NCI-H345 treated with DMSO at 0.1 percent for 48 hours (cell line): Measurements from ENCODE around the gene SARDH.

ENCODE experiments used
- DNase-seq: peaks from one replicate; lab custom pipeline; 2025; ENCODE audit not compliant: unreplicated experiment; lab: John Stamatoyannopoulos, UW

The SARDH gene

GRCh38 chr9:133653638-133654037, 84.5 kb downstream of the SARDH start:
- DNase-seq = no peak

- DNase-seq = no peak
Measured at GRCh38 chr9:133650026-133650425, 88.1 kb downstream of the SARDH start.

- no peak for DNase-seq
Measured at GRCh38 chr9:133649194-133649593, 89.0 kb downstream of the SARDH start.

GRCh38 chr9:133647765-133648469, 90.2 kb downstream of the SARDH start:
- no peak for DNase-seq

- no peak for DNase-seq
Measured at GRCh38 chr9:133647148-133647547, 91.0 kb downstream of the SARDH start.

- DNase-seq = no peak
Measured at GRCh38 chr9:133645021-133645765, 93.0 kb downstream of the SARDH start.

GRCh38 chr9:133643978-133644760, 94.0 kb downstream of the SARDH start:
- DNase-seq = no peak

- no peak for DNase-seq
Measured at GRCh38 chr9:133643362-133643755, 94.8 kb downstream of the SARDH start.

GRCh38 chr9:133642708-133643361, 95.3 kb downstream of the SARDH start:
- no peak for DNase-seq

- no peak for DNase-seq
Measured at GRCh38 chr9:133641861-133642595, 96.1 kb downstream of the SARDH start.

- DNase-seq = no peak
Measured at GRCh38 chr9:133641396-133641655, 96.8 kb downstream of the SARDH start.

- DNase-seq = no peak
Measured at GRCh38 chr9:133640580-133641395, 97.4 kb downstream of the SARDH start.

GRCh38 chr9:133640160-133640559, 98.0 kb downstream of the SARDH start:
- DNase-seq = no peak

- no peak for DNase-seq
Measured at GRCh38 chr9:133639613-133640012, 98.5 kb downstream of the SARDH start.

- no peak for DNase-seq
Measured at GRCh38 chr9:133638711-133639110, 99.4 kb downstream of the SARDH start.

- no peak for DNase-seq
Measured at GRCh38 chr9:133638076-133638475, 100.1 kb downstream of the SARDH start.

GRCh38 chr9:133637451-133638055, 100.6 kb downstream of the SARDH start:
- no peak for DNase-seq

- DNase-seq = no peak
Measured at GRCh38 chr9:133636902-133637301, 101.2 kb downstream of the SARDH start.
